ENCODE results near the gene PDE2A.

GRCh38 chr11:72635933-72636332 is 38.3 kb downstream of the PDE2A start:
- TF ChIP-seq POLR2AphosphoS5 (IDR thresholded peaks at IDR 0.05), result no peak
- TF ChIP-seq CTCF (IDR thresholded peaks at IDR 0.05), result no peak
- no peak for TF ChIP-seq POLR2A (IDR thresholded peaks at IDR 0.05; ENCODE audit: low read depth)
- TF ChIP-seq EP300 (IDR thresholded peaks at IDR 0.05), result no peak

Data from esophagus muscularis mucosa (tissue), 4 donors.